OCI-LY1 (cell line): ENCODE data around the gene ANO6.

Experiments used
- EZH2 ChIP-seq: fragments of 200-600 bp; sonication (generic), shearing (Covaris generic); IDR thresholded peaks from 2 replicates; pipeline ENCODE4 v1.8.0; 2017; ENCODE audit warnings: borderline replicate concordance, mixed run types, mild to moderate bottlenecking, antibody characterized with exemption, low read length, moderate library complexity, mixed read lengths
- TF ChIP-seq, protein P1 (sequence below): fragments of 200-600 bp; sonication (generic), shearing (Covaris generic); IDR thresholded peaks from 2 replicates; pipeline ENCODE4 v1.5.1; 2017; ENCODE audit warnings: mild to moderate bottlenecking, antibody characterized with exemption, low read length, moderate library complexity, mixed read lengths

DNA sequence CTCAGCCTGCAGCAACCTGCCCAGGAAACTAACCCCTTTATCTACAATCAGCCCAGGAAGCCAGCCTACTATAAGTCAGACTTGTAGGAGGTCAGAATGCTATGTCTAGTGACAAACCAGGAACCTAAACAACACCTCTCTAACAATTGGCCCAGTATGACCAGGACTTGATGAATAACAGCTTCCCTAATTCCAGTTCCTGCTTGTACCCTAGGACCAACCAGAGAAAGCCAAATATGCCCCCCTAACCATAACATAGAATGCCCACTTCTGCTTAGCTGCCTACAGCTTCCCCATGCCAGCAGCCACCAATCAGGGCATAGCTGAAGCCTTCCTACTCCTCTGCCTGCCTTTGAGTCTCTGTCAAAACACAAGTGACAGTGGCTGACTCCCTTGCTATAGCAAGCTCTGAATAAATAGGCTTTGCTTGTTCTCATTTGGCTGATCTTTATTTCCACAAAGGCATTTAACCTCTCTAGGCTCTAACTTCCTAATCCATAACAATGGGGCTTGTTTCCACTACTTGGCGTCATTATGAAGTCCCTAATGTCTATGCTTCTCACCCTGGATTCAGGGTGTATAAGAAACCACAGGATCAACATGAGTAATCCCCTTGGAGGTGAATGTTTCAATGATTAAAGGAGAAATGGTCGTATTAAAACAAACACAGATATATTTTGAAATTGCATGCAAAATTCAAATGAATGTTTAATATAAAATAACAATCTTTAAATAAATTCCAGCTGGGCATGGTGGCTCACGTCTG is 220.2 kb downstream of the ANO6 start:
- TF ChIP-seq, protein P1, sequence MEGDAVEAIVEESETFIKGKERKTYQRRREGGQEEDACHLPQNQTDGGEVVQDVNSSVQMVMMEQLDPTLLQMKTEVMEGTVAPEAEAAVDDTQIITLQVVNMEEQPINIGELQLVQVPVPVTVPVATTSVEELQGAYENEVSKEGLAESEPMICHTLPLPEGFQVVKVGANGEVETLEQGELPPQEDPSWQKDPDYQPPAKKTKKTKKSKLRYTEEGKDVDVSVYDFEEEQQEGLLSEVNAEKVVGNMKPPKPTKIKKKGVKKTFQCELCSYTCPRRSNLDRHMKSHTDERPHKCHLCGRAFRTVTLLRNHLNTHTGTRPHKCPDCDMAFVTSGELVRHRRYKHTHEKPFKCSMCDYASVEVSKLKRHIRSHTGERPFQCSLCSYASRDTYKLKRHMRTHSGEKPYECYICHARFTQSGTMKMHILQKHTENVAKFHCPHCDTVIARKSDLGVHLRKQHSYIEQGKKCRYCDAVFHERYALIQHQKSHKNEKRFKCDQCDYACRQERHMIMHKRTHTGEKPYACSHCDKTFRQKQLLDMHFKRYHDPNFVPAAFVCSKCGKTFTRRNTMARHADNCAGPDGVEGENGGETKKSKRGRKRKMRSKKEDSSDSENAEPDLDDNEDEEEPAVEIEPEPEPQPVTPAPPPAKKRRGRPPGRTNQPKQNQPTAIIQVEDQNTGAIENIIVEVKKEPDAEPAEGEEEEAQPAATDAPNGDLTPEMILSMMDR = no peak
- TF ChIP-seq EZH2 = no peak
